UCSD-AML1 (cell line): Measurements from ENCODE around the gene TM2D1.
"Not testable (repeated sequence)": the region's sequence is repeated elsewhere in the genome, so short reads cannot be mapped to it uniquely, and the experiment has no call there.

ENCODE experiments used
- DNase-seq: peaks from one replicate; lab custom pipeline; 2025; ENCODE audit not compliant: unreplicated experiment; lab: John Stamatoyannopoulos, UW

TM2D1 gene

GRCh38 chr1:61718996-61719663, 5.8 kb downstream of the TM2D1 start:
- DNase-seq: not testable (repeated sequence)

- no peak for DNase-seq
Measured at GRCh38 chr1:61711969-61712368, 13.0 kb downstream of the TM2D1 start.

GRCh38 chr1:61711257-61711656, 13.7 kb downstream of the TM2D1 start:
- not testable (repeated sequence) for DNase-seq

GRCh38 chr1:61709908-61710289, 15.0 kb downstream of the TM2D1 start:
- no peak for DNase-seq

GRCh38 chr1:61708953-61709907, 15.7 kb downstream of the TM2D1 start:
- no peak for DNase-seq

GRCh38 chr1:61699911-61700851, 24.8 kb downstream of the TM2D1 start:
- no peak for DNase-seq

- no peak for DNase-seq
Measured at GRCh38 chr1:61692155-61692800, 32.7 kb downstream of the TM2D1 start.

GRCh38 chr1:61687901-61688300, 37.0 kb downstream of the TM2D1 start:
- DNase-seq: no peak

GRCh38 chr1:61682891-61683290, 42.0 kb downstream of the TM2D1 start:
- DNase-seq: no peak

- no peak for DNase-seq
Measured at GRCh38 chr1:61680500-61680899, 44.4 kb downstream of the TM2D1 start.

- not testable (repeated sequence) for DNase-seq
Measured at GRCh38 chr1:61676881-61677280, 48.1 kb downstream of the TM2D1 start.

GRCh38 chr1:61674221-61674620, 50.7 kb downstream of the TM2D1 start:
- DNase-seq: no peak

- DNase-seq: no peak
Measured at GRCh38 chr1:61672376-61672775, 52.6 kb downstream of the TM2D1 start.

- DNase-seq: no peak
Measured at GRCh38 chr1:61670445-61670844, 54.5 kb downstream of the TM2D1 start.

- no peak for DNase-seq
Measured at GRCh38 chr1:61670016-61670415, 54.9 kb downstream of the TM2D1 start.

GRCh38 chr1:61659061-61659460, 65.9 kb downstream of the TM2D1 start:
- DNase-seq: no peak

- no peak for DNase-seq
Measured at GRCh38 chr1:61655453-61655852, 69.5 kb downstream of the TM2D1 start.

- DNase-seq: no peak
Measured at GRCh38 chr1:61654067-61654466, 70.9 kb downstream of the TM2D1 start.

- DNase-seq: no peak
Measured at GRCh38 chr1:61648983-61649742, 75.8 kb downstream of the TM2D1 start.

- no peak for DNase-seq
Measured at GRCh38 chr1:61647142-61647541, 77.8 kb downstream of the TM2D1 start.
